Measurements from ENCODE around the gene CX3CR1. TPM values are rescaled to one million over a fixed set of nuclear protein-coding genes. Genes with fewer than 3 reads are reported as not detected.
A peak's percentile ranks its signal among the peaks of the same experiment; 100 is the strongest.

CX3CR1 gene
- total and polyA plus RNA-seq, 10 of the 15 experiments (the other 5 are each of a cell fraction or from before 2014, with no cell fraction given) = 0.05 to 0.53 (median 0.15) TPM

DNA sequence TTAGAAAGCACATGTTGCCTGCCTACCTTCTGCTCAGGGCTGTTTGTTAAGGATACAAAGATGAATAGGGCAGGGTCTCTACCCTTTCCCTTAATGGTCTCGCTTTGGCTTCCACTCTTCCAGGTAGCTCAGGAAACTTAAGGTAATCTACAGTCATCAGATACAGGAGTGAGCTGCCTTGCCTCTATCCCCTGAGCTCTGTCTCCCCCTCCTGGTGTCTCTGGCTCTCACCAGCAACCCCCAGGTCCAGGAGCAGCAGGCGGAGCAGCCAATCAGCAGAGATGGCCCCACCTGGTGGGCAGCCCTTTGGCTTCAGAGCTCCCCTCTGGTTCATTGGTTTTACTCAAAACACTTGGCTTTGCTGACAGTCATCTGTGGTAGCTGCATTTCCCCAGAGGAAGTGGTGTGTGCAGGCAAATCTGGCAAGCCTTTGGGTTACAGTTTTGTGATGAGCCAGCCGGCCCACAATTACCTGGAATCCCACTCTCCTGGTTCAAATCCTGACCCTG lies 8.5 kb upstream of the CX3CR1 start (continued):
- TF ChIP-seq, protein P1, sequence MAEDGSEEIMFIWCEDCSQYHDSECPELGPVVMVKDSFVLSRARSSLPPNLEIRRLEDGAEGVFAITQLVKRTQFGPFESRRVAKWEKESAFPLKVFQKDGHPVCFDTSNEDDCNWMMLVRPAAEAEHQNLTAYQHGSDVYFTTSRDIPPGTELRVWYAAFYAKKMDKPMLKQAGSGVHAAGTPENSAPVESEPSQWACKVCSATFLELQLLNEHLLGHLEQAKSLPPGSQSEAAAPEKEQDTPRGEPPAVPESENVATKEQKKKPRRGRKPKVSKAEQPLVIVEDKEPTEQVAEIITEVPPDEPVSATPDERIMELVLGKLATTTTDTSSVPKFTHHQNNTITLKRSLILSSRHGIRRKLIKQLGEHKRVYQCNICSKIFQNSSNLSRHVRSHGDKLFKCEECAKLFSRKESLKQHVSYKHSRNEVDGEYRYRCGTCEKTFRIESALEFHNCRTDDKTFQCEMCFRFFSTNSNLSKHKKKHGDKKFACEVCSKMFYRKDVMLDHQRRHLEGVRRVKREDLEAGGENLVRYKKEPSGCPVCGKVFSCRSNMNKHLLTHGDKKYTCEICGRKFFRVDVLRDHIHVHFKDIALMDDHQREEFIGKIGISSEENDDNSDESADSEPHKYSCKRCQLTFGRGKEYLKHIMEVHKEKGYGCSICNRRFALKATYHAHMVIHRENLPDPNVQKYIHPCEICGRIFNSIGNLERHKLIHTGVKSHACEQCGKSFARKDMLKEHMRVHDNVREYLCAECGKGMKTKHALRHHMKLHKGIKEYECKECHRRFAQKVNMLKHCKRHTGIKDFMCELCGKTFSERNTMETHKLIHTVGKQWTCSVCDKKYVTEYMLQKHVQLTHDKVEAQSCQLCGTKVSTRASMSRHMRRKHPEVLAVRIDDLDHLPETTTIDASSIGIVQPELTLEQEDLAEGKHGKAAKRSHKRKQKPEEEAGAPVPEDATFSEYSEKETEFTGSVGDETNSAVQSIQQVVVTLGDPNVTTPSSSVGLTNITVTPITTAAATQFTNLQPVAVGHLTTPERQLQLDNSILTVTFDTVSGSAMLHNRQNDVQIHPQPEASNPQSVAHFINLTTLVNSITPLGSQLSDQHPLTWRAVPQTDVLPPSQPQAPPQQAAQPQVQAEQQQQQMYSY (CRISPR knock-in tag; IDR thresholded peaks at IDR 0.05) = no peak
- TF ChIP-seq RUNX3 (IDR thresholded peaks at IDR 0.05; ENCODE audit: low read length) (peak; percentile 93), SMC3 (IDR thresholded peaks at IDR 0.05; ENCODE audit: borderline replicate concordance, low read length) (peak; percentile 100), BCLAF1 (IDR thresholded peaks at IDR 0.05) (no peak), MYC (IDR thresholded peaks at IDR 0.05; ENCODE audit: insufficient read depth, insufficient read length, insufficient replicate concordance, low read length, severe bottlenecking) (no peak), RAD21 (IDR thresholded peaks at IDR 0.05; ENCODE audit: insufficient read depth, low read depth, low read length) (peak; percentile 99), NRF1 (conservative IDR thresholded peaks at IDR 0.05; ENCODE audit: low read depth, low read length) (no peak; the same call in 1 of the 2 replicates), USF2 (IDR thresholded peaks at IDR 0.05; ENCODE audit: borderline replicate concordance, low read depth, low read length) (no peak), MEF2B (IDR thresholded peaks at IDR 0.05; ENCODE audit: partially characterized antibody, poor library complexity, severe bottlenecking) (peak; percentile 80), SMARCA5 (IDR thresholded peaks at IDR 0.05) (peak; percentile 71), SUPT20H (IDR thresholded peaks at IDR 0.05; ENCODE audit: borderline replicate concordance, control insufficient read depth, low read depth, low read length) (no peak), ATF2 (IDR thresholded peaks at IDR 0.05; ENCODE audit: low read length) (no peak)
- TF ChIP-seq, protein P2, sequence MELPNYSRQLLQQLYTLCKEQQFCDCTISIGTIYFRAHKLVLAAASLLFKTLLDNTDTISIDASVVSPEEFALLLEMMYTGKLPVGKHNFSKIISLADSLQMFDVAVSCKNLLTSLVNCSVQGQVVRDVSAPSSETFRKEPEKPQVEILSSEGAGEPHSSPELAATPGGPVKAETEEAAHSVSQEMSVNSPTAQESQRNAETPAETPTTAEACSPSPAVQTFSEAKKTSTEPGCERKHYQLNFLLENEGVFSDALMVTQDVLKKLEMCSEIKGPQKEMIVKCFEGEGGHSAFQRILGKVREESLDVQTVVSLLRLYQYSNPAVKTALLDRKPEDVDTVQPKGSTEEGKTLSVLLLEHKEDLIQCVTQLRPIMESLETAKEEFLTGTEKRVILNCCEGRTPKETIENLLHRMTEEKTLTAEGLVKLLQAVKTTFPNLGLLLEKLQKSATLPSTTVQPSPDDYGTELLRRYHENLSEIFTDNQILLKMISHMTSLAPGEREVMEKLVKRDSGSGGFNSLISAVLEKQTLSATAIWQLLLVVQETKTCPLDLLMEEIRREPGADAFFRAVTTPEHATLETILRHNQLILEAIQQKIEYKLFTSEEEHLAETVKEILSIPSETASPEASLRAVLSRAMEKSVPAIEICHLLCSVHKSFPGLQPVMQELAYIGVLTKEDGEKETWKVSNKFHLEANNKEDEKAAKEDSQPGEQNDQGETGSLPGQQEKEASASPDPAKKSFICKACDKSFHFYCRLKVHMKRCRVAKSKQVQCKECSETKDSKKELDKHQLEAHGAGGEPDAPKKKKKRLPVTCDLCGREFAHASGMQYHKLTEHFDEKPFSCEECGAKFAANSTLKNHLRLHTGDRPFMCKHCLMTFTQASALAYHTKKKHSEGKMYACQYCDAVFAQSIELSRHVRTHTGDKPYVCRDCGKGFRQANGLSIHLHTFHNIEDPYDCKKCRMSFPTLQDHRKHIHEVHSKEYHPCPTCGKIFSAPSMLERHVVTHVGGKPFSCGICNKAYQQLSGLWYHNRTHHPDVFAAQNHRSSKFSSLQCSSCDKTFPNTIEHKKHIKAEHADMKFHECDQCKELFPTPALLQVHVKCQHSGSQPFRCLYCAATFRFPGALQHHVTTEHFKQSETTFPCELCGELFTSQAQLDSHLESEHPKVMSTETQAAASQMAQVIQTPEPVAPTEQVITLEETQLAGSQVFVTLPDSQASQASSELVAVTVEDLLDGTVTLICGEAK (IDR thresholded peaks at IDR 0.05; ENCODE audit: borderline replicate concordance) = no peak
- TF ChIP-seq, protein P3, sequence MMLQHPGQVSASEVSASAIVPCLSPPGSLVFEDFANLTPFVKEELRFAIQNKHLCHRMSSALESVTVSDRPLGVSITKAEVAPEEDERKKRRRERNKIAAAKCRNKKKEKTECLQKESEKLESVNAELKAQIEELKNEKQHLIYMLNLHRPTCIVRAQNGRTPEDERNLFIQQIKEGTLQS (IDR thresholded peaks at IDR 0.05; ENCODE audit: borderline replicate concordance, extremely low read depth, low read depth, low read length) = no peak
